Natural killer cell (primary cell): ENCODE measurements around the gene LIMS1. TPM values are rescaled to one million over a fixed set of nuclear protein-coding genes. Genes with fewer than 3 reads are reported as not detected.
"Not testable (repeated sequence)": the region's sequence is repeated elsewhere in the genome, so short reads cannot be mapped to it uniquely, and the experiment has no call there.

Source experiments
- ATAC-seq, 3 donors: fragments of 150-1000 bp in 2 of 3; fragments of 200-7000 bp in 1 of 3; cut with Tn5 transposase; 1 replicate in 1 of 3; 2 replicates in 2 of 3; pipeline ENCODE4 v1.10.0; 2021; ENCODE audit warnings: mild to moderate bottlenecking in 2 of 3, moderate library complexity in 2 of 3
- DNase-seq, 2 donors: peaks; one replicate each; pipeline versions ENCODE4 v3.0.0 to v3.0.0-alpha.2; 2013 to 2021; ENCODE audit warnings: mixed read lengths in 1 of 2
- H3K27ac ChIP-seq: one replicate; pipeline ENCODE4 v1.5.1; 2013; ENCODE audit warnings: mild to moderate bottlenecking, low read length
- H3K27me3 ChIP-seq: one replicate; pipeline ENCODE4 v1.6.1; 2013; ENCODE audit warnings: low read length; ENCODE audit not compliant: control insufficient read depth, insufficient read depth
- H3K36me3 ChIP-seq: one replicate; pipeline ENCODE4 v1.6.1; 2013; ENCODE audit warnings: low read length; ENCODE audit not compliant: control insufficient read depth, insufficient read depth
- H3K4me1 ChIP-seq: one replicate; pipeline ENCODE4 v1.6.1; 2013; ENCODE audit warnings: low read length; ENCODE audit not compliant: control insufficient read depth, insufficient read depth
- H3K4me3 ChIP-seq: one replicate; pipeline ENCODE4 v1.5.1; 2013; ENCODE audit warnings: low read length
- H3K9me3 ChIP-seq: one replicate; pipeline ENCODE4 v1.6.1; 2013; ENCODE audit warnings: low read length; ENCODE audit not compliant: control insufficient read depth, insufficient read depth
- H3K27ac Mint-ChIP-seq, 2 donors: one replicate each; pipeline ENCODE4 v1.8.0; 2022; ENCODE audit warnings: mild to moderate bottlenecking in 2 of 2, mixed read lengths in 2 of 2, moderate library complexity in 1 of 2
- H3K27me3 Mint-ChIP-seq, 2 donors: one replicate each; pipeline ENCODE4 v1.8.0; 2022; ENCODE audit warnings: low read depth in 2 of 2, mixed read lengths in 2 of 2
- H3K36me3 Mint-ChIP-seq: one replicate; pipeline ENCODE4 v1.8.0; 2022; ENCODE audit warnings: mixed read lengths
- H3K4me1 Mint-ChIP-seq, 2 donors: one replicate each; pipeline ENCODE4 v1.8.0; 2022; ENCODE audit warnings: mixed read lengths in 2 of 2
- H3K4me3 Mint-ChIP-seq: one replicate; pipeline ENCODE4 v1.8.0; 2022; ENCODE audit warnings: mild to moderate bottlenecking, moderate library complexity, mixed read lengths
- H3K9me3 Mint-ChIP-seq, 2 donors: one replicate each; pipeline ENCODE4 v1.8.0; 2022; ENCODE audit warnings: mixed read lengths in 2 of 2
- WGBS: methylation state at CpG from one replicate; pipeline ENCODE4 v1.1.7; 2013; ENCODE audit warnings: missing lambda C conversion rate; ENCODE audit not compliant: insufficient coverage; 5-methylcytosine and 5-hydroxymethylcytosine counted together
- intact Hi-C: fragments of 100-400 bp; cut with micrococcal nuclease; formaldehyde crosslinking; loops from one replicate; pipeline ENCODE4 v1.14.2; 2022
- total RNA-seq, 4 donors: library from RNA; stranded (reverse); fragments of 120-200 nt in 1 of 4; gene quantifications; one replicate each; pipeline versions ENCODE4 v1.2.3 to v1.2.4, GENCODE V29; 2013 to 2022
- TF ChIP-seq, protein P1 (sequence below): fragments of 200-600 bp; IDR thresholded peaks from one replicate; pipeline ENCODE4 v1.8.0; 2022; ENCODE audit warnings: antibody characterized with exemption

The LIMS1 gene
- total RNA-seq, 3 donors from 2014 or later (not counting 1 experiment from before 2014, with no cell fraction given) = 31.6 to 41.4 (median 34.8) TPM

DNA sequence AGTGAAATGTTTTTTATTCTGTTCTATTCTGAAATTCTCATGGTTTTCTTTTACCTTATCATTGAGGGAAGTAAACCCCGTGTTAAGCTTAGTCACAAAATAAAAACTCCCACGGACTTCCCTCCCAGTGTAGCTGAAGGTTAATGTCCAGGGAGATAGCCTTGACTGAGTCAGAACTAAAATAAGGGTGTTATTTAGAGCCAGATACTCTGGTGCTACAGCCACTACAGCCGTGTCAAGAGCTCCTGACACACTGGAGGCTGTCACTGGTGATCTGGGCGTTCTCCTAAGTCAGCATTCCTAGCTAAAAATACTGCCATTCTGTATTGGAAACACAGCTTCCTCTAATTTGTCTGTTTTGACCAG is 103.0 kb downstream of the LIMS1 start:
- Mint-ChIP-seq H3K9me3 (no peaks in the 10 kb centered on the region), H3K27ac (peak overlapping the region in 1 of 2 donors; percentile 31), H3K36me3 (no peaks in the 10 kb centered on the region), H3K27me3 (no peaks in the 10 kb centered on the region), H3K4me3 (no peak overlapping the region), H3K4me1 (peaks cover 14 to 24% of the 10 kb centered on the region in 2 donors)
- peaks cover 12% of the 10 kb centered on the region for H3K4me1 ChIP-seq
- TF ChIP-seq, protein P1, sequence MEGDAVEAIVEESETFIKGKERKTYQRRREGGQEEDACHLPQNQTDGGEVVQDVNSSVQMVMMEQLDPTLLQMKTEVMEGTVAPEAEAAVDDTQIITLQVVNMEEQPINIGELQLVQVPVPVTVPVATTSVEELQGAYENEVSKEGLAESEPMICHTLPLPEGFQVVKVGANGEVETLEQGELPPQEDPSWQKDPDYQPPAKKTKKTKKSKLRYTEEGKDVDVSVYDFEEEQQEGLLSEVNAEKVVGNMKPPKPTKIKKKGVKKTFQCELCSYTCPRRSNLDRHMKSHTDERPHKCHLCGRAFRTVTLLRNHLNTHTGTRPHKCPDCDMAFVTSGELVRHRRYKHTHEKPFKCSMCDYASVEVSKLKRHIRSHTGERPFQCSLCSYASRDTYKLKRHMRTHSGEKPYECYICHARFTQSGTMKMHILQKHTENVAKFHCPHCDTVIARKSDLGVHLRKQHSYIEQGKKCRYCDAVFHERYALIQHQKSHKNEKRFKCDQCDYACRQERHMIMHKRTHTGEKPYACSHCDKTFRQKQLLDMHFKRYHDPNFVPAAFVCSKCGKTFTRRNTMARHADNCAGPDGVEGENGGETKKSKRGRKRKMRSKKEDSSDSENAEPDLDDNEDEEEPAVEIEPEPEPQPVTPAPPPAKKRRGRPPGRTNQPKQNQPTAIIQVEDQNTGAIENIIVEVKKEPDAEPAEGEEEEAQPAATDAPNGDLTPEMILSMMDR = no peak
- intact Hi-C loops = loop anchor here (2.0 kb wide), 1 partner anchor 30 kb away; no protein-coding TSS in a partner anchor
- DNase-seq = no peak
- WGBS = 39% methylated on average over 3 of the region's 4 CpGs
- H3K4me3 ChIP-seq = no peak overlapping the region
- no peaks in the 10 kb centered on the region for H3K36me3 ChIP-seq
- no peaks in the 10 kb centered on the region for H3K9me3 ChIP-seq
- H3K27me3 ChIP-seq = no peaks in the 10 kb centered on the region
- no peak overlapping the region for H3K27ac ChIP-seq
- ATAC-seq = peak in 2 of 3 donors; percentile 25 to 58

DNA sequence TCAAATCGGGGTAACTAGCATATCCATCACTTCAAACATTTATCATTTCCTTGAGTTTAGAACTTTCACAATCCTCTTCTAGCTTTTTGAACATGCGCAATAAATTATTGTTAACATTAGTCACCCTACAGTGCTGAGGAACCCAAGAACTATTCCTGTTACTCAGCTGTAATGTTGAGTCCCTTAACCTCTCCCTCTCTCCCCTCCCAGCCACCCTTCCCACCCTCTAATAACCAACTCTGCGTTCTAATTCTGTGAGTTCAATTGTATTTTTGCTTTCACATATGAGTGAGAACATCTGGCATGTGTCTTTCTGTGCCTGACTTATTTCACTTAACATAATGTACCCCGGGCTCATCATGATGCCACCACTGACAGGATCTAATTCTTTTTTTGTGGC is 106.5 kb downstream of the LIMS1 start:
- H3K27ac Mint-ChIP-seq = no peak overlapping the region
- intact Hi-C loops = no loop called here
- H3K9me3 Mint-ChIP-seq = no peaks in the 10 kb centered on the region

DNA sequence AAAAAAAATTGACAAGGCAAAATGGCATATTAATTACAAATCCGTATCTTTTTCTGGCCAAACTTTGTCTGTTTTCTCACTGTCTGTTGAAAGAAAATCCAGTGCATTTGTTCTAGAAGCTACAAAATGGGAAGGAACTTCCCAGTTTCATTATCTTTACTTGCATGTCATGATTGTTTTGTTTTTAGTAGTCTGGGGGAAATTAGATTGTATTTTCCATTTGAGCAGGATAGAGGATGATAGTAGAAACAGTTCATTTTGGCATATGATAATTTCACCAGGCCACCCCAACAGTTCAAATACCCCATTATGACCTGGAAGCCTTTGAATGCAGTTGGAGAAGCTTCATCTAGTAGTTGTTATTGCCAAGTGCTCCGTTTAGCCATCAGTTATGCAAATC is 107.5 kb downstream of the LIMS1 start:
- no peak for DNase-seq
- peaks cover 0 to 4% of the 10 kb centered on the region in 2 donors for H3K4me1 Mint-ChIP-seq
- no peak overlapping the region for H3K27ac ChIP-seq
- H3K9me3 ChIP-seq = no peaks in the 10 kb centered on the region
- ATAC-seq = no peak
- H3K4me3 Mint-ChIP-seq = no peak overlapping the region
- H3K27me3 Mint-ChIP-seq = no peaks in the 10 kb centered on the region
- WGBS = 80% methylated on average over 2 of the region's 2 CpGs
- H3K27ac Mint-ChIP-seq = no peak overlapping the region
- no peaks in the 10 kb centered on the region for H3K9me3 Mint-ChIP-seq
- H3K27me3 ChIP-seq = no peaks in the 10 kb centered on the region
- no peaks in the 10 kb centered on the region for H3K36me3 ChIP-seq
- no peaks in the 10 kb centered on the region for H3K36me3 Mint-ChIP-seq
- peaks cover under 1% of the 10 kb centered on the region for H3K4me1 ChIP-seq
- no peak overlapping the region for H3K4me3 ChIP-seq
- intact Hi-C loops = no loop called here
- TF ChIP-seq, protein P1 = no peak

More for the DNA sequence above, 106.5 kb downstream of the LIMS1 start:
- H3K27ac ChIP-seq = no peak overlapping the region
- peaks cover 0 to 11% of the 10 kb centered on the region in 2 donors for H3K4me1 Mint-ChIP-seq
- no peak overlapping the region for H3K4me3 ChIP-seq
- ATAC-seq (no peak), DNase-seq (no peak)
- H3K9me3 ChIP-seq = no peaks in the 10 kb centered on the region
- H3K27me3 Mint-ChIP-seq = no peaks in the 10 kb centered on the region
- H3K27me3 ChIP-seq = no peaks in the 10 kb centered on the region
- no peaks in the 10 kb centered on the region for H3K36me3 ChIP-seq
- H3K36me3 Mint-ChIP-seq = no peaks in the 10 kb centered on the region
- H3K4me3 Mint-ChIP-seq = no peak overlapping the region
- WGBS = 64% methylated on average over 4 of the region's 4 CpGs
- TF ChIP-seq, protein P1 = no peak
- H3K4me1 ChIP-seq = peaks cover 9% of the 10 kb centered on the region

DNA sequence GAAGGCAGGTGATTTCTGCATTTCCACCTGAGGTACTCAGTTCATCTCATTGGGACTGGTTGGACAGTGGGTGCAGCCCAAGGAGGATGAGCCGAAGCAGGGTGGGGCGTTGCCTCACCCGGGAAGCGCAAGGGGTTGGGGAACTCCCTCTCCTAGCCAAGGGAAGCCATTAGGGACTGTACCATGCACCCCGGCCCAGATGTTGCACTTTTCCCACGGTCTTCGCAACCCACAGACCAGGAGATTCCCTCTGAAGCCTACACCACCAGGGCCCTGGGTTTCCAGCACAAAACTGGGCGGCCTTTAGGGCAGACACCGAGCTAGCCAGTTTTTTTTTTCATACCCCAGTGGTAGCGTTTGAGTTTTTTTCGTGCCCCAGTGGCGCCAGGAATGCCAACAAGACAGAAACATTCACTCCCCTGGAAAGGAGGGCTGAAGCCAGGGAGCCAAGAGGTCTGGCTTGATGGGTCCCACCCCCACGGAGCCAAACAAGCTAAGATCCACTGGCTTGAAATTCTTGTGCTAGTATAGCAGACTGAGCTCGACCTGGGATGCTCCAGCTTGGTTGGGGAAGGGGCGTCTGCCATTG is 109.1 kb downstream of the LIMS1 start:
- intact Hi-C loops = no loop called here
- WGBS = 91% methylated on average over 15 of the region's 15 CpGs
- TF ChIP-seq, protein P1 = no peak
- DNase-seq (no peak), ATAC-seq (no peak)
- no peaks in the 10 kb centered on the region for H3K4me1 ChIP-seq
- H3K4me1 Mint-ChIP-seq = peaks cover 0 to 4% of the 10 kb centered on the region in 2 donors
- no peaks in the 10 kb centered on the region for H3K36me3 ChIP-seq
- no peaks in the 10 kb centered on the region for H3K27me3 Mint-ChIP-seq
- no peak overlapping the region for H3K27ac Mint-ChIP-seq
- no peaks in the 10 kb centered on the region for H3K9me3 Mint-ChIP-seq
- no peak overlapping the region for H3K4me3 ChIP-seq
- H3K27ac ChIP-seq = no peak overlapping the region
- no peaks in the 10 kb centered on the region for H3K27me3 ChIP-seq
- no peaks in the 10 kb centered on the region for H3K36me3 Mint-ChIP-seq
- H3K4me3 Mint-ChIP-seq = no peak overlapping the region
- no peaks in the 10 kb centered on the region for H3K9me3 ChIP-seq

DNA sequence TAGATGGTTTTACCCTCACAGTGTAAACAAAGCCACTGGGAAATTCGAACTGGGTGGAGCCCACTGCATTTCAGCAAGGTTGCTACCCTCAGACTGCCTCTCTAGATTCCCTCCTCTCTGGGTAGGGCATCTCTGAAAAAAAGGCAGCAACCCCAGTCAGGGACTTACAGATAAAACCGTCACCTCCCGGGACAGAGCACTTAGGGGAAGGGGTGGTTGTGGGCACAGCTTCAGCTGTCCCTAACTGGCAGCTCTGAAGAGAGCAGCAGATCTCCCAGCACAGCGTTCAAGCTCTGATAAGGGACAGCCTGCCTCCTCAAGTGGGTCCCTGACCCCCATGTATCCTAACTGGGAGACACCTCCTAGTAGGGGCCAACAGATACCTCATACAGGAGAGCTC is 109.6 kb downstream of the LIMS1 start:
- H3K27ac Mint-ChIP-seq, H3K27me3 ChIP-seq, H3K4me1 Mint-ChIP-seq, ATAC-seq, H3K9me3 Mint-ChIP-seq, H3K4me1 ChIP-seq, H3K4me3 Mint-ChIP-seq, H3K27ac ChIP-seq, H3K36me3 Mint-ChIP-seq, H3K4me3 ChIP-seq, H3K27me3 Mint-ChIP-seq, H3K9me3 ChIP-seq, H3K36me3 ChIP-seq, intact Hi-C loops, DNase-seq: not testable (repeated sequence)
- 94% methylated on average over 4 of the region's 4 CpGs for WGBS
